K562 (cell line): Measurements from ENCODE around the gene ERN1. TPM values are rescaled to one million over a fixed set of nuclear protein-coding genes. Genes with fewer than 3 reads are reported as not detected.

Experiments used
- MXI1 ChIP-seq: IDR thresholded peaks from 2 replicates; pipeline ENCODE4 v1.6.1; 2011; ENCODE audit warnings: low read depth, mild to moderate bottlenecking, improper control_type of control experiment, low read length
- RERE ChIP-seq: sonication (generic); formaldehyde crosslinking; IDR thresholded peaks from 2 replicates; pipeline ENCODE4 v1.8.0; 2023; ENCODE audit warnings: missing genetic modification reagents, mild to moderate bottlenecking, borderline replicate concordance
- SREBF1 ChIP-seq: fragments of 150-350 bp; IDR thresholded peaks from 2 replicates; pipeline ENCODE4 v1.6.1; 2014; ENCODE audit warnings: antibody characterized with exemption, low read depth, low read length, borderline replicate concordance
- SRF ChIP-seq, 2 experiments: fragments of 250-450, 450-650 bp in 1 of 2; sonication (Bioruptor Pico) in 1 of 2; sonication (generic) in 1 of 2; formaldehyde crosslinking; IDR thresholded peaks; 2 replicates each; pipeline versions ENCODE4 v1.5.0 to v1.5.1; 2020 to 2022; ENCODE audit warnings: mild to moderate bottlenecking in 1 of 2, missing genetic modification reagents in 1 of 2
- XRCC3 ChIP-seq: fragments of 450-650 bp; IDR thresholded peaks from 2 replicates; pipeline ENCODE4 v1.6.1; 2017; ENCODE audit warnings: mild to moderate bottlenecking, moderate library complexity
- ZBTB40 ChIP-seq, 2 experiments: fragments of 450-650 bp in 1 of 2; sonication (generic) in 1 of 2; formaldehyde crosslinking in 1 of 2; IDR thresholded peaks; 2 replicates each; pipeline versions ENCODE4 v1.7.1 to v1.9.0; 2016 to 2022; ENCODE audit warnings: inconsistent platforms in 1 of 2, mild to moderate bottlenecking in 1 of 2, missing genetic modification reagents in 1 of 2
- ZNF124 ChIP-seq: sonication (generic); formaldehyde crosslinking; IDR thresholded peaks from 2 replicates; pipeline ENCODE4 v1.8.1; 2022; ENCODE audit warnings: missing genetic modification reagents
- ZNF143 ChIP-seq: sonication (generic); formaldehyde crosslinking; IDR thresholded peaks from 2 replicates; pipeline ENCODE4 v1.9.0; 2022; ENCODE audit warnings: mild to moderate bottlenecking, missing genetic modification reagents
- ZNF24 ChIP-seq: fragments of 450-650 bp; IDR thresholded peaks from 2 replicates; pipeline ENCODE4 v1.6.1; 2016
- ZNF253 ChIP-seq: fragments of 250-450 bp; sonication (Bioruptor Pico); conservative IDR thresholded peaks from 2 replicates; pipeline ENCODE4 v1.6.1; 2021; ENCODE audit warnings: mild to moderate bottlenecking
- ZNF354B ChIP-seq: fragments of 250-450 bp; sonication (Bioruptor Pico); IDR thresholded peaks from 2 replicates; pipeline ENCODE4 v1.4.0; 2020
- ZNF584 ChIP-seq: fragments of 200-800 bp; sonication (Bioruptor generic); IDR thresholded peaks from 2 replicates; pipeline ENCODE4 v1.6.1; 2016; ENCODE audit warnings: low read depth, mild to moderate bottlenecking, missing genetic modification characterization, missing compliant biosample characterization
- polyA plus RNA-seq, 8 experiments: library from polyadenylated mRNA; depleted of rRNA in 4 of 8; stranded (reverse) in 5 of 8; unstranded in 3 of 8; fragments of >200 nt; fragmentation: Nextera tagmentation in 2 of 8; fragmentation: Illumina TruSeq in 1 of 8; extraction: Ambion mirVana in 2 of 8; extraction: Trizol in 1 of 8; gene quantifications; 2 replicates each; pipeline versions ENCODE4 v1.2.1 to v1.2.3, GENCODE V29; 2011 to 2014; ENCODE audit warnings: inconsistent platforms in 1 of 8, missing spikeins in 1 of 8
- total RNA-seq, 7 experiments: library from RNA; depleted of rRNA in 6 of 7; stranded (reverse); fragments of >200 nt in 6 of 7; fragmentation: Illumina TruSeq in 2 of 7; extraction: Trizol in 2 of 7; gene quantifications; 2 replicates each; pipeline versions ENCODE4 v1.2.1 to v1.2.3, GENCODE V29; 2011 to 2021; ENCODE audit warnings: low replicate concordance in 1 of 7

The ERN1 gene
- total and polyA plus RNA-seq, 9 of the 15 experiments (the other 6 are each of a cell fraction or from before 2014, with no cell fraction given) = 2.1 to 22.5 (median 7.3) TPM

- TF ChIP-seq SRF (CRISPR knock-in tag; IDR thresholded peaks at IDR 0.05) = no peak
- TF ChIP-seq ZNF354B (CRISPR knock-in tag) = no peak
- no peak for TF ChIP-seq SREBF1
- no peak for TF ChIP-seq ZNF584 (CRISPR knock-in tag)
- no peak for TF ChIP-seq ZNF143 (CRISPR knock-in tag)
- no peak for TF ChIP-seq ZNF253
- TF ChIP-seq ZBTB40 (IDR thresholded peaks at IDR 0.05) = 0 out of 2 replicates have a peak, but pooled peaks have one; percentile 4
- no peak for TF ChIP-seq ZBTB40 (CRISPR knock-in tag; IDR thresholded peaks at IDR 0.05)
- TF ChIP-seq ZNF124 (CRISPR knock-in tag) = no peak
- TF ChIP-seq XRCC3 = no peak
- TF ChIP-seq MXI1 = no peak
- TF ChIP-seq ZNF24 = peak; percentile 23; the same call in 1 of the 2 replicates
- TF ChIP-seq RERE (CRISPR knock-in tag) = 0 out of 2 replicates have a peak, but pooled peaks have one; percentile 80
These were observed 993 bp downstream of the ERN1 start (continued) for GRCh38 chr17:64128787-64129514.
